CD4-positive, alpha-beta T cell treated with Interleukin-12 subunit alpha and Interleukin-12 subunit beta, for 1 hour (primary cell): ENCODE measurements around the gene TEX2.
"Not testable (repeated sequence)": the region's sequence is repeated elsewhere in the genome, so short reads cannot be mapped to it uniquely, and the experiment has no call there.

Experiments used
- DNase-seq: peaks from one replicate; pipeline ENCODE4 v3.0.0-alpha.2; 2020

The TEX2 gene

GRCh38 chr17:64262198-64262999 lies 661 bp downstream of the TEX2 start:
- peak; percentile 67 for DNase-seq

DNA sequence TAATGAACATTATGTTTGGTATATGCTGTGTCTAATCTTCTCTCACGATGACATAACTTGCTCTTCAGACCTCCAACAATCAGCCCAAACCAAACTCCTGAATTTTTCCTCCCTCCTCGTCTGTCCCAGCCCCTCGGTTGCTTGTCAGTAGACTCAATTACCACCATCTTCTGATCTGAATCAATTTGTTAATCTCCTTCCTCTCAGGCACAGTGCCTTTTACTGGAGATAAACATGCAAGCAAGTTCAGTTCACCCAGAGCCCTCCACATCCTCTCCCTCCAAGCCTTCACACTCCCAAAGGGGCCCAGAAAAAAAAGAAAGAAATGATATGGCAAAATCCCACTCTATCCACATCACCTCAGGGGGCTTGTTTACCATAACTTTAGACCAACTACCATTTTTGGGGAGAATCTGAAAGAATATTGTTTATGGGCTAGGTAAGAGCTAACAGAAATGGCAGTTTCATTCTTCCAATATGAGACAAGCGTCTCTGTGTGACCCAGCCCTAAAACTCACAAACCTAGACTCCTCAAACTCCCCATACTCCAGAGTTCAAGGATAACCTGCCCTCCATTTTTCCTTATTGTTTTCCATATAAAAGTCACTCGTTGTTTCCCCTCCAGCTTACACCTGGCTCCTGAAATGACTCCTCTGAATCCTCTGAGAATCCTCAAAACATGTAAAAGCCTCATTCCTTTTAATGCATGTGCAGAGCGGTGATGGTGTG lies 1.5 kb downstream of the TEX2 start:
- no peak for DNase-seq

DNA sequence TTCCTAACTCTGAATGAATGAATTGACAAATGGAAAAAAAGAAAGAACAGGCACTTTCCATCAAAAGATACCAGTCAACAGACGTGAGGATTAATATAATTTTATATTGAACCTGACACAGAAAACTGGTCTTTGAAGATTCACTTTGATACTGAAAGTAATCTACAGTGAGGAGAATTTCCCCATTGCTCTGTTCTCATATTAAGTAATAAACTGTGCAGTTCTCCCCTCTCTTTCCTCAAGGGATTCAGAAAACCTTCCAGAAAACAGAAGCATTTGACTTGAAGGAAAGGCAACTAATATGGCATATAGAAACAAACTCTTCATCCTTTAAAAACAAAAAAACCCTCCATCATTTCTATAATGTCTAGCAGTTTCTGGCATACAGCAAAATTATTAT lies 2.2 kb downstream of the TEX2 start:
- no peak for DNase-seq

- no peak for DNase-seq
Observed at GRCh38 chr17:64259922-64260321, 3.1 kb downstream of the TEX2 start.

GRCh38 chr17:64259426-64259825 lies 3.6 kb downstream of the TEX2 start:
- no peak for DNase-seq

- no peak for DNase-seq
Observed at GRCh38 chr17:64256913-64257807, 5.9 kb downstream of the TEX2 start.

DNA sequence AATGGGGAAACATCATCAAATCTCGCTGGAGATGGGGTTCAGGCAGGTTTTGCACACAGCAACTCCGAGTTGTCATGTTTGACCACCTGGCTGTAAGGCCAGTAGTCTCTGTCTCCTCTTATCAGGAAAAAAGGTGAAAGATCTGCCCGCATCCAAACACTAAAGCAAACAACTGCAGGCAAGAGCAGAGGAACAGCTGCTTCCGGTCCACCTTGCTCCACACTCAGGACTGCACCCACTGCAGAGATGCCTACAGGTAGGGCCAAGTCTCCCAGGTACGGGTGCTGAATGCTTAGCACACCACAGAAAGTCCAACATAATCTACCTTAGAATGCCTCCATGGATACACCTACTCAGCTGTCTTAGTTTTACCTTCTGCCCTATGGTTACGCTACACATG lies 7.3 kb downstream of the TEX2 start:
- DNase-seq, result no peak

DNA sequence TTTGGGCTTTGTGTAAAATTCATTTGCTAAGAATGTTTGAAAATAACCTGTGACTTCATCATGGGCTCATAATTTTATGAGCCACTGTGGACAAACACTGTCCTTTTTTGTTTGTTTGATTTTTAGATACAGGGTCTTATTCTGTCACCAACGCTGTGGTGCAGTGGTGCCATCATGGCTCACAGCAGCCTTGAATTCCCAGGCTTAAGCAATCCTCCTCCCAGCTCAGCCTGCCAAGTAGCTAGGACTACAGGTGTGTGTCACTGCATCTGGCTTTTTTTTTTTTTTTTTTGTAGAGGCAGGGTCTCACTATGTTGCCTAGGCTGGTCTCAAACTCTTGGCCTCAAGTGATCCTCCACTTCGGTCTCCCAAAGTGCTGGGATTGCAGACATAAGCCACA lies 8.3 kb downstream of the TEX2 start:
- no peak for DNase-seq

DNA sequence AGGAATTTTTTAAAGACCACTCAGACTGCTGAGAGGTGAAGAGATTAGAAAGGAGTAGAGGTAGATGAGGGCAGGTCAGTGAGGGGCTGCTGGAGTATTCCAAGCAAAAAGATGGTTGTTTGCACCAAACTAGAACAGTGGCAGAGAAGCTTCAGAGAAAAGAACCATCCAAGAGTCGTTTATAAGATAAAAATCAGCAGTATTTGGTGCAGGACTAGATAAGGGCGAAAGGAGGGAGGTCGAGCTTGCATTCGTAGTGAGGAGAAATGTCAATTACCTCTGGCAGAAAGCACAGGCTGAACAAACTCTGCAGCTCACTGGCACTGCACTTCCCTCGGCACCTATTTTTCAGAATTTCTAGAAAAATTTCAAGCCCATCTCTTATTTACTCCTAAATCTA lies 9.6 kb downstream of the TEX2 start:
- no peak for DNase-seq

- DNase-seq, result no peak
Observed at GRCh38 chr17:64252831-64253230, 10.2 kb downstream of the TEX2 start.

DNA sequence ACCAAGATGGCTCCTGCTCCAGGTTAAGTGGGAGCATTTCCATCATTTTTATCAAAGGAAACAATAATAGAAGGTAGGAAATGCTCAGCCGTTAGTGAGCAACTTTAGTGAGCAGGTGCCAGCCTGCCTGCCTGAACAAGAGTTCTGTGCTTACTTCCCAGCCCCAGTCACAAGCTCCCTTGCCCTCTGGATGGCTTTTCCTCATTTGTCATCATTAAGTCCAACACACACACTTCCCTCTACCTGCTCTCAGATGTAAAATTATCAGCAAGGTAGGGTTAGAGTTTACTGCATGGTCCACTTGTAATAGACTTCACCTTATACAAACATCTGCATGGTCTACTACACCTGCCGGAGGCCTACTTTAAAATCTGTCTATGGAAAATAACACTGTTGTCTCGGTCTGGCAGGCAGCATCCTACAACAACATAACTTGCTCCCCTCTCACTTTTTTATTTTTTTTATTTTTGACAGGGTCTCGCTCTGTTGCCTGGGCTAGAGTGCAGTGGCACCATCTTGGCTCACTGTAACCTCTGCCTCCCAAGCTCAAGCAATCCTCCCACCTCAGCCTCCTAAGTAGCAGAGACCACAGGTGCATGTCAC lies 12.7 kb downstream of the TEX2 start:
- no peak for DNase-seq

DNA sequence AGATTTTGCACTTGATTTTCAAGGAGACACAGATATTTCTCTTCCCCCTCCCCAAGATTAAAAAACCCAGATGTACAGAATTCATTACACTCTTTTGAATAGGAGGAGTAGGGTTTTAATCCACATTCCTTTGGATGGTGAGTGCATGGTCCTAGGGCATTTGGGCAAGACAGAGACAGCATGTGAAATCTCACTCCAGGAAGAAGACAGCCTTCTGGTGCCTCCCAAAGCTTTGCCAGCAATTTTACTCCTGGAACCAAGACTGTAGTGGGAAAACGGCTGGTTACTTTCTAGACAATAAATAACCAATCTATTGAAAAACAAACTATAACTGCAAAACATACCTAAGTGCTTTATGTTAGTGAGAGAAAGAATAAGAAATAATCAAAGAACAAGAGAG lies 15.2 kb downstream of the TEX2 start:
- DNase-seq, result no peak

GRCh38 chr17:64245218-64246145 lies 17.6 kb downstream of the TEX2 start:
- DNase-seq, result no peak

DNA sequence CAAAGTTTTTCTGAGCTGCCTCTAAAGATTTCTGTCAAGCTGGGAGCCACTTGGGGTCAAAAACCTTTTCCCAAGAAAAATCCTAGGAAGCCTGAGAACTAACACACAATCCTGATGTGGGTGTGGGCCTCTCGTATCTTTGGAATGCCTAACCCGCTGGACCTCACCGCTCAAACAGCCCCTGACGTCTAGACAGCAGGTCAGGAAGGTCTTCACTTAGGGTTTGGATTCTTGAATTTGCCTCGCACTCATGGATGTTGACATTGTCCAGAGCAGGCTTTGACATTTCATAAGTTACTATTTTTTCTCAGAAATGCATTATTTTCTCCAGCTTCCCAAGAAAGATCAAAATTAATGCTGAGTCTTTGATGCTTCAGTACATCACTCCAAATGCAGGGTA lies 18.9 kb downstream of the TEX2 start:
- no peak for DNase-seq

- DNase-seq, result no peak
Observed at GRCh38 chr17:64243340-64243739, 19.7 kb downstream of the TEX2 start.

- DNase-seq, result no peak
Observed at GRCh38 chr17:64242633-64243032, 20.4 kb downstream of the TEX2 start.

DNA sequence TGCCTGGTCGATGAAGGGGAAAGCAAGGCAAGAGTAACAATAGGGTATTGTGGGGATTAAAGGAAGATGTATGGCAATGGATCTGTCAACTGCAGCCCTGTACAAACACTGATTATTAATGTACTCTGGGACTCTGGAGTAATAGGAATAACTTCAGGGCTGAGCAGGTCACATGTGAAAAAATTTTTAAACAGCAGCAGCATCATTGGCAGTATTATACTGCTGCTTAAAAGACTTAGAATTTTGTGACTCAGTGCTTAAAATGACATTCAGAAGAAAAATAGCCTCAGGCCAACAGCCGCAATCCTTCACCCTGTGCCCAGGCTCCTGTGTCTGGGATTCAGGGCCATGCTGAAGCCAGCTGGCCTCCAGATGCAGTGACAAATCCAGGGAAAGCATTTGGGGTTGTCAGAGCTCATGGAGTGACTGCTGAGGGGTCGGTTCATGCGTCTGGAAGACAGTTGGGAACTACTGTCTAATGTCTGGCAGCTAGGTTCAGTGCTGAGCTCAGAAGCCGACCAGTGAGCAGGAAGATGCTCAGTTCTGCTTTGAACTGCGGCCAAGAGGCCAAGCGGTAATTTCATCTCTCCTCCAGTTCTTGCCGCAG lies 22.2 kb downstream of the TEX2 start:
- no peak for DNase-seq

GRCh38 chr17:64240261-64240740 lies 22.8 kb downstream of the TEX2 start:
- DNase-seq, result no peak

GRCh38 chr17:64238449-64238848 lies 24.6 kb downstream of the TEX2 start:
- not testable (repeated sequence) for DNase-seq

DNA sequence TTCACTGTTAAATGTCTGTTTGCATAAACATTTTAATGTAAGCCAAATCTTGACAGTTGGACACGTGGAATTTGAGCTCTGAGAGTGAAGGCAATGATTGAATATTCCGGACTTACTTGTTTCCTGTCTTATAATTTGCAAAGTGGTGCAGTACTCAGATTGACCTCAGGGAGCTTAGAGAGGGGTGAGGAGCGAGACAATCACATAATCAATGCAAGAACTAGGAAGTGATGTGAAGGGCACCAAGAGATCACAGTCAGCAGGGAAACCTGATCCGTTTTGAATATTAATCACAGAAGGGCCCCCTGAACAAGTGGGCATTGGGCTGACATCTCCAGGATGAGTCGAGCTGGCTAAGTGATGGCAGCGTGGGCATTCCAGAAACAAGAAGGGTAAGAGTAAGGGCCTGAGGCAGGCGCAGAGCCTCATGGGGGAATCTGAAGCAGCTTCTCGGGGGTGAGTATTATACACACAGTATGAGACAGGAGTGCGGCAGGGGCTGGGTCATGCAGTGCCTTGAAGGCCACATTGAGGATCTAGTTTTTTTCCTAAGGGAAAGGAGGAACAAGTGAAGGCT lies 26.1 kb downstream of the TEX2 start:
- DNase-seq, result no peak

DNA sequence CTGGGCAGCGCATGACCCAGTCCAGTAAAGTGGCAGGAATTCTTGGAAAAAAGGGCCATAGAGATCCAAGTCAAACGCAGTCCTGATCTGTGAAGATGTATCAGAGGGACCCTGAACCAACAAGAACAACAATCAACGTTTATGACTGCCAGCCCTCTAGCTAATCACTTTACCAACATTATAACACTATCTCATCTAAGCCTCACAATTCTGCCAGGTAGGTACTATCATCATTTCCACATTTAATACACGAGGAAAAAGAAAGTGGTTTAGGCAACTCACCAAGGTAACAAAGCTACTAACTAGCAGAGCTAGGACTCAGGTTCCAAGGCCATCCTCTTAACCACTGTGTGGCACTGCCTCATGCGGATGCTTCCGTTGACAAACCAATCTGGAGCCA lies 28.1 kb downstream of the TEX2 start:
- DNase-seq, result no peak
